SK-N-SH (cell line): ENCODE measurements around the gene PER3. TPM values are rescaled to one million over a fixed set of nuclear protein-coding genes. Genes with fewer than 3 reads are reported as not detected.

Experiments
- CTCF ChIA-PET: fragments of 300-600, 350-600 bp; formaldehyde crosslinking; extraction: SDS; loops from one replicate; lab custom pipeline; 2021; lab: Yijun Ruan, JAX
- POLR2A ChIA-PET: fragments of 350-600 bp; sonication (Branson Sonifier 250); formaldehyde crosslinking; extraction: SDS; loops from one replicate; lab custom pipeline; 2020; ENCODE audit warnings: antibody characterized with exemption, inconsistent platforms; lab: Yijun Ruan, JAX
- DNase-seq: peaks from one replicate; pipeline ENCODE4 v3.0.0; 2012
- H2AFZ ChIP-seq: fragments of 200-600 bp; sonication (generic); 2 replicates; pipeline ENCODE4 v1.8.1; 2016; ENCODE audit warnings: antibody characterized with exemption, mild to moderate bottlenecking, low read depth
- H3F3A ChIP-seq: fragments of 200-600 bp; sonication (generic); replicated peaks from 2 replicates; pipeline ENCODE3; 2016; ENCODE audit warnings: antibody characterized with exemption, mild to moderate bottlenecking; ENCODE audit not compliant: insufficient read depth
- H3K27ac ChIP-seq, 2 experiments: fragments of 200-500 bp in 1 of 2; fragments of 200-600 bp in 1 of 2; sonication (Bioruptor generic) in 1 of 2; sonication (generic), shearing (Covaris generic) in 1 of 2; 2 replicates each; pipeline versions ENCODE4 v1.5.1 to v1.6.1; 2014 to 2016; ENCODE audit warnings: low read depth in 2 of 2, inconsistent platforms in 1 of 2, low read length in 1 of 2, mild to moderate bottlenecking in 1 of 2, mixed read lengths in 1 of 2
- H3K27me3 ChIP-seq: fragments of 200-600 bp; sonication (generic), shearing (Covaris generic); 2 replicates; pipeline ENCODE4 v1.6.1; 2016; ENCODE audit warnings: mixed run types; ENCODE audit not compliant: insufficient read depth
- H3K36me3 ChIP-seq, 2 experiments: fragments of 200-500 bp in 1 of 2; fragments of 200-600 bp in 1 of 2; sonication (Bioruptor generic) in 1 of 2; sonication (generic) in 1 of 2; replicated peaks in 1 of 2; 2 replicates each; pipeline versions ENCODE3 to v1.5.1; 2014 to 2016; ENCODE audit warnings: low read length in 1 of 2, mild to moderate bottlenecking in 1 of 2; ENCODE audit not compliant: insufficient read depth in 2 of 2, control insufficient read depth in 1 of 2
- H3K4me1 ChIP-seq, 2 experiments: fragments of 200-500 bp in 1 of 2; fragments of 200-600 bp in 1 of 2; sonication (Bioruptor generic) in 1 of 2; sonication (generic), shearing (Covaris generic) in 1 of 2; 2 replicates each; pipeline versions ENCODE4 v1.5.1 to v1.6.1; 2014 to 2016; ENCODE audit warnings: low read depth in 1 of 2, low read length in 1 of 2, mixed run types in 1 of 2; ENCODE audit not compliant: insufficient read depth in 2 of 2, control insufficient read depth in 1 of 2
- H3K4me2 ChIP-seq: fragments of 200-600 bp; sonication (generic), shearing (Covaris generic); 2 replicates; pipeline ENCODE4 v1.6.1; 2017; ENCODE audit warnings: mixed run types
- H3K4me3 ChIP-seq, 2 experiments: fragments of 200-500 bp in 1 of 2; fragments of 200-600 bp in 1 of 2; sonication (Bioruptor generic) in 1 of 2; sonication (generic), shearing (Covaris generic) in 1 of 2; 2 replicates each; pipeline versions ENCODE4 v1.5.1 to v1.8.1; 2014 to 2016; ENCODE audit warnings: low read depth in 2 of 2, inconsistent platforms in 1 of 2, low read length in 1 of 2, mild to moderate bottlenecking in 1 of 2, mixed read lengths in 1 of 2, moderate library complexity in 1 of 2
- H3K79me2 ChIP-seq: fragments of 200-600 bp; sonication (generic); 2 replicates; pipeline ENCODE4 v1.8.1; 2017; ENCODE audit warnings: mild to moderate bottlenecking; ENCODE audit not compliant: insufficient read depth
- H3K9ac ChIP-seq: fragments of 200-600 bp; sonication (generic); 2 replicates; pipeline ENCODE4 v1.6.1; 2017; ENCODE audit warnings: mixed run types
- H3K9me2 ChIP-seq: fragments of 200-600 bp; sonication (generic); 2 replicates; pipeline ENCODE4 v1.6.1; 2017; ENCODE audit warnings: mixed run types
- H3K9me3 ChIP-seq: fragments of 200-600 bp; sonication (generic); 2 replicates; pipeline ENCODE4 v1.6.1; 2017; ENCODE audit warnings: mixed run types, mild to moderate bottlenecking, moderate library complexity
- H4K20me1 ChIP-seq: fragments of 200-600 bp; sonication (generic); 2 replicates; pipeline ENCODE4 v1.6.1; 2017; ENCODE audit warnings: mild to moderate bottlenecking, mixed run types; ENCODE audit not compliant: insufficient read depth
- CHD2 ChIP-seq: fragments of 150-350 bp; IDR thresholded peaks from 2 replicates; pipeline ENCODE4 v1.6.1; 2018; ENCODE audit warnings: low read length; ENCODE audit not compliant: partially characterized antibody
- ELF1 ChIP-seq: IDR thresholded peaks from 2 replicates; pipeline ENCODE4 v1.4.0; 2012
- EZH2phosphoT487 ChIP-seq: fragments of 200-600 bp; sonication (generic); IDR thresholded peaks from 2 replicates; pipeline ENCODE4 v1.6.1; 2017; ENCODE audit warnings: low read depth, mixed run types, mild to moderate bottlenecking, antibody characterized with exemption, moderate library complexity, borderline replicate concordance
- FOSL2 ChIP-seq: IDR thresholded peaks from 2 replicates; pipeline ENCODE4 v1.4.0; 2012; ENCODE audit warnings: low read depth, mild to moderate bottlenecking, moderate library complexity, borderline replicate concordance
- MAX ChIP-seq: IDR thresholded peaks from 2 replicates; pipeline ENCODE4 v1.4.0; 2012; ENCODE audit warnings: low read depth
- MEF2A ChIP-seq: IDR thresholded peaks from 2 replicates; pipeline ENCODE4 v1.4.0; 2012; ENCODE audit warnings: low read depth, borderline replicate concordance
- NFIC ChIP-seq: IDR thresholded peaks from 2 replicates; pipeline ENCODE4 v1.4.0; 2012; ENCODE audit warnings: borderline replicate concordance
- POLR2AphosphoS5 ChIP-seq: IDR thresholded peaks from 2 replicates; pipeline ENCODE4 v1.6.1; 2012; ENCODE audit warnings: low read depth, low read length
- RAD21 ChIP-seq: IDR thresholded peaks from 2 replicates; pipeline ENCODE4 v1.6.1; 2012; ENCODE audit warnings: mild to moderate bottlenecking, low read length
- REST ChIP-seq: IDR thresholded peaks from 2 replicates; pipeline ENCODE4 v1.6.1; 2012; ENCODE audit warnings: mild to moderate bottlenecking, low read depth, low read length, moderate library complexity
- SMC3 ChIP-seq: IDR thresholded peaks from 2 replicates; pipeline ENCODE4 v1.6.1; 2012; ENCODE audit warnings: low read depth, low read length, improper control_type of control experiment
- TAF1 ChIP-seq: IDR thresholded peaks from 2 replicates; pipeline ENCODE4 v1.6.1; 2012; ENCODE audit warnings: low read depth, mild to moderate bottlenecking, low read length, moderate library complexity, borderline replicate concordance
- TCF12 ChIP-seq: IDR thresholded peaks from 2 replicates; pipeline ENCODE4 v1.4.0; 2012
- USF2 ChIP-seq: fragments of 150-350 bp; IDR thresholded peaks from 2 replicates; pipeline ENCODE4 v1.6.1; 2017; ENCODE audit warnings: antibody characterized with exemption, low read length, low read depth, borderline replicate concordance
- WGBS: methylation state at CpG from one replicate; pipeline ENCODE4 v1.1.6; 2017; ENCODE audit warnings: low lambda C conversion rate; 5-methylcytosine and 5-hydroxymethylcytosine counted together
- polyA plus RNA-seq, 3 experiments: library from polyadenylated mRNA; depleted of rRNA; stranded (reverse); fragments of >200 nt; gene quantifications; 2 replicates each; pipeline ENCODE4 v1.2.3, GENCODE V29; 2012
- TF ChIP-seq, protein P1 (sequence below): IDR thresholded peaks from 2 replicates; pipeline ENCODE4; 2012

PER3 gene
- polyA plus RNA-seq, 1 of the 3 experiments (the other 2 are of a cell fraction), result 6.0 TPM

DNA sequence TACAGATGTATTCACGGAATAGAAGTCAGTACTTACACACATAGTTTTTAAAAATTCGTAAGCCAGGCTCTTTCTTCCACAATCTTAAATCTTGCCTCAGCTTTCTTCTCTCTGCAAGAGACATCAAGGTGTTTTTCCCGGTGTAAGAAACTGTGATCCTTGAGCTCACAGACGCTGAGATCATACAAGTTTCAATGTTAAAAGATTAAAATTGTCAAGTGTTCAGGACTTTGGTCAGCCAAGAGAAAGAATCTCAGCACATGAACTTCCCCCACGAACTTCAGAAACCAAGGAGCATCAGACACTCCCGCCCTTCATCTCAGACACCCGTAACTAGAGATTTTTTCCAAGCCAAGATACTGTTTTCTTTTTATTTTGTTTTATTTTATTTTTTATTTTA lies 62.6 kb downstream of the PER3 start:
- POLR2A ChIA-PET, result no interaction called here
- CTCF ChIA-PET, result interaction anchor here (0.8 kb wide), 1 partner anchor 10 kb away, joined by 3 read pairs; no protein-coding TSS in a partner anchor
- H3K4me3 ChIP-seq, result no peak overlapping the region

DNA sequence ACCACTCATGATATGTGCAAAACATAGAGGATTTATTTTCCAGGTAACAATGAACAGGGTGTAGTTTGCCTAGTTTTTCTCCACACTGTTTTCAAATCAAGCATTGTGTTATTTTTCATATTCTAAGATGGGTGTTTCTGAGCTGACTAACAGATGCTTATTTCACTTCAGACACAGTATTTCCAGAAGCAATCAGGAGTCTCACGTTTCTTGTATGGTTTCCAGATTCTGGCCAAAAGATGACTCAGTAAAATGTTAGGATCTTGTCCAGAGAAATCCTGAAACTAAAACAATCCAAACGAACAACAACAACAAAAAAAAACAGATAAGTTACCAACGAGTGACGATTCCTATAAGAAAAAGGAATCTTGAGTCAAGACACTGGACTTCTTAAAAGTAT lies 63.5 kb downstream of the PER3 start:
- no peaks in the 10 kb centered on the region for H3K9me3 ChIP-seq
- ChIA-PET CTCF (no interaction called here), POLR2A (no interaction called here)
- H3K9ac ChIP-seq, result no peak overlapping the region
- WGBS, result 54% methylated on average over 4 of the region's 4 CpGs
- H4K20me1 ChIP-seq, result no peaks in the 10 kb centered on the region
- no peak overlapping the region for H2AFZ ChIP-seq
- no peak overlapping the region for H3K4me3 ChIP-seq
- no peak for DNase-seq
- no peak overlapping the region for H3K27ac ChIP-seq
- H3K79me2 ChIP-seq, result no peaks in the 10 kb centered on the region
- no peaks in the 10 kb centered on the region for H3K9me2 ChIP-seq
- no peaks in the 10 kb centered on the region for H3K27me3 ChIP-seq
- H3K4me2 ChIP-seq, result no peak overlapping the region
- no peaks in the 10 kb centered on the region; a peak in 1 of 4 replicates for H3K4me1 ChIP-seq
- no peaks in the 10 kb centered on the region for H3F3A ChIP-seq
- peaks cover 7 to 15% of the 10 kb centered on the region in 2 experiments for H3K36me3 ChIP-seq
- TF ChIP-seq FOSL2 (peak; percentile 16; the same call in 1 of the 2 replicates), TCF12 (0 out of 2 replicates have a peak, but pooled peaks have one; percentile 17), TAF1 (no peak), NFIC (peak; percentile 41; the same call in 1 of the 2 replicates), USF2 (no peak)

More for the DNA sequence above, 62.6 kb downstream of the PER3 start:
- no peak overlapping the region for H3K27ac ChIP-seq
- 89% methylated on average over 7 of the region's 7 CpGs for WGBS
- TF ChIP-seq TCF12, result no peak
- TF ChIP-seq, all 33 proteins: peak for 0
- no peak overlapping the region for H3K9ac ChIP-seq
- H3K79me2 ChIP-seq, result no peaks in the 10 kb centered on the region
- H4K20me1 ChIP-seq, result no peaks in the 10 kb centered on the region
- no peak overlapping the region for H2AFZ ChIP-seq
- no peaks in the 10 kb centered on the region for H3K9me3 ChIP-seq
- H3K9me2 ChIP-seq, result no peaks in the 10 kb centered on the region
- H3K4me2 ChIP-seq, result no peak overlapping the region
- DNase-seq, result no peak
- no peaks in the 10 kb centered on the region for H3F3A ChIP-seq
- H3K27me3 ChIP-seq, result no peaks in the 10 kb centered on the region
- H3K36me3 ChIP-seq, result peaks cover 7 to 18% of the 10 kb centered on the region in 2 experiments
- no peaks in the 10 kb centered on the region for H3K4me1 ChIP-seq

DNA sequence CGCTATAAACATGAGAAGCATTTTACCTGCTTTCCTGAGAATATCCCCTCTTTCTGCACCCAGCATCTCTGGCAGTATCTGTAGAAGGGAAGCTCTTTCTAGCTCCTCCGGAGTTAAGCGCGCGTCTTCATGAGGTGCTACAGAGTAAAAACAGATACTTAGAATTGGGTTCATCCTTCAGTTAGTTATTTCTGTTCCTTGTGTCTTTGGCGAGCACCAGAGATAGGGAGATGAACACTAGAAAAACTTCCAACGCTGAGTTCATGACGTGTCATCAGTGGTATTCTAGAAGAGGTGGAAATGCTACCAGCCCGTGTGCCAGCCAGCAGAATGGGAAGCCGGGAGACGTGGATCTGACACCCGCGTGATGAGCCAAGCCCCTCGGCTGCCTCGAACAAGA lies 66.7 kb downstream of the PER3 start:
- WGBS, result 85% methylated on average over 15 of the region's 15 CpGs
- ChIA-PET CTCF (interaction anchor here (0.9 kb wide), 1 partner anchor 55 kb away, joined by 3 read pairs; no protein-coding TSS in a partner anchor), POLR2A (no interaction called here)
- no peak overlapping the region for H3K4me3 ChIP-seq
- H3K79me2 ChIP-seq, result no peaks in the 10 kb centered on the region
- H3K4me2 ChIP-seq, result no peak overlapping the region
- H3K9me3 ChIP-seq, result no peaks in the 10 kb centered on the region
- no peak overlapping the region for H3K27ac ChIP-seq
- H3K4me1 ChIP-seq, result no peaks in the 10 kb centered on the region; a peak in 1 of 4 replicates
- DNase-seq, result no peak
- no peak overlapping the region for H3K9ac ChIP-seq
- H2AFZ ChIP-seq, result no peak overlapping the region
- no peaks in the 10 kb centered on the region for H4K20me1 ChIP-seq
- H3K36me3 ChIP-seq, result no peaks in the 10 kb centered on the region
- no peaks in the 10 kb centered on the region for H3F3A ChIP-seq
- H3K9me2 ChIP-seq, result no peaks in the 10 kb centered on the region
- H3K27me3 ChIP-seq, result no peaks in the 10 kb centered on the region
- TF ChIP-seq EZH2phosphoT487, result no peak
- no peak for TF ChIP-seq REST
- TF ChIP-seq USF2, result no peak
- TF ChIP-seq POLR2AphosphoS5, result no peak
- TF ChIP-seq NFIC, result no peak
- TF ChIP-seq MEF2A, result no peak
- TF ChIP-seq, protein P1, sequence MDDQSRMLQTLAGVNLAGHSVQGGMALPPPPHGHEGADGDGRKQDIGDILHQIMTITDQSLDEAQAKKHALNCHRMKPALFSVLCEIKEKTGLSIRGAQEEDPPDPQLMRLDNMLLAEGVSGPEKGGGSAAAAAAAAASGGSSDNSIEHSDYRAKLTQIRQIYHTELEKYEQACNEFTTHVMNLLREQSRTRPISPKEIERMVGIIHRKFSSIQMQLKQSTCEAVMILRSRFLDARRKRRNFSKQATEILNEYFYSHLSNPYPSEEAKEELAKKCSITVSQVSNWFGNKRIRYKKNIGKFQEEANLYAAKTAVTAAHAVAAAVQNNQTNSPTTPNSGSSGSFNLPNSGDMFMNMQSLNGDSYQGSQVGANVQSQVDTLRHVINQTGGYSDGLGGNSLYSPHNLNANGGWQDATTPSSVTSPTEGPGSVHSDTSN, result no peak
- no peak for TF ChIP-seq CHD2
- no peak for TF ChIP-seq ELF1
- TF ChIP-seq RAD21, result no peak
- TF ChIP-seq SMC3, result no peak
- no peak for TF ChIP-seq MAX
